SU-DHL-6 (cell line): ENCODE results near the gene BTBD9.

Source experiments
- H2AFZ ChIP-seq: fragments of 200-600 bp; sonication (generic); 2 replicates; pipeline ENCODE4 v1.6.1; 2014; ENCODE audit warnings: low read depth, mild to moderate bottlenecking, moderate library complexity, mixed read lengths, antibody characterized with exemption, low read length; ENCODE audit not compliant: severe bottlenecking
- H3F3A ChIP-seq: fragments of 200-600 bp; shearing (Covaris generic); 2 replicates; pipeline ENCODE4 v1.6.0; 2016; ENCODE audit warnings: antibody characterized with exemption, mild to moderate bottlenecking; ENCODE audit not compliant: insufficient read depth
- H3K27ac ChIP-seq: fragments of 200-600 bp; sonication (generic); 2 replicates; pipeline ENCODE4 v1.5.1; 2016; ENCODE audit warnings: low read depth, mild to moderate bottlenecking, low read length, moderate library complexity, mixed read lengths
- H3K27me3 ChIP-seq: fragments of 200-600 bp; sonication (generic), shearing (Covaris generic); 2 replicates; pipeline ENCODE4 v1.6.0; 2014; ENCODE audit warnings: mild to moderate bottlenecking, low read length
- H3K36me3 ChIP-seq: fragments of 200-600 bp; sonication (generic); 2 replicates; pipeline ENCODE4 v1.6.1; 2014; ENCODE audit warnings: mild to moderate bottlenecking, low read length, mixed read lengths
- H3K4me2 ChIP-seq: fragments of 300-600, 200-600 bp; shearing (Covaris generic), sonication (generic); 2 replicates; pipeline ENCODE4 v1.6.0; 2014; ENCODE audit warnings: low read length, low read depth, mild to moderate bottlenecking; ENCODE audit not compliant: poor library complexity, severe bottlenecking
- H3K4me3 ChIP-seq: fragments of 200-600 bp; sonication (generic); 2 replicates; pipeline ENCODE4 v1.5.1; 2014; ENCODE audit warnings: antibody characterized with exemption, low read length, mild to moderate bottlenecking, mixed read lengths; ENCODE audit not compliant: insufficient read depth, poor library complexity, severe bottlenecking
- H3K79me2 ChIP-seq: fragments of 200-600 bp; sonication (generic); 2 replicates; pipeline ENCODE4 v1.6.1; 2014; ENCODE audit warnings: mild to moderate bottlenecking, low read length, moderate library complexity; ENCODE audit not compliant: insufficient read depth
- H3K9ac ChIP-seq: fragments of 200-600 bp; sonication (generic); 2 replicates; pipeline ENCODE4 v1.7.0; 2014; ENCODE audit warnings: mild to moderate bottlenecking, low read length
- H3K9me2 ChIP-seq: fragments of 200-600 bp; sonication (generic); replicated peaks from 2 replicates; pipeline ENCODE4 v1.6.1; 2014; ENCODE audit warnings: low read length; ENCODE audit not compliant: insufficient read depth
- H3K9me3 ChIP-seq: fragments of 200-600 bp; sonication (generic); 2 replicates; pipeline ENCODE4 v1.6.1; 2014; ENCODE audit warnings: low read length, mixed read lengths; ENCODE audit not compliant: insufficient read depth
- H4K20me1 ChIP-seq: fragments of 200-600 bp; sonication (generic); 2 replicates; pipeline ENCODE4 v1.6.1; 2014; ENCODE audit warnings: low read depth, mild to moderate bottlenecking, antibody characterized with exemption, low read length, moderate library complexity, mixed read lengths
- CTCF ChIP-seq: fragments of 200-600 bp; sonication (generic); IDR thresholded peaks from one replicate; pipeline ENCODE4 v1.5.1; 2017; ENCODE audit warnings: antibody characterized with exemption, mild to moderate bottlenecking, low read length, moderate library complexity; ENCODE audit not compliant: insufficient read depth, poor library complexity, severe bottlenecking
- EZH2phosphoT487 ChIP-seq: fragments of 200-600 bp; sonication (generic), shearing (Covaris generic); conservative IDR thresholded peaks from 2 replicates; pipeline ENCODE4 v1.6.1; 2018; ENCODE audit warnings: mild to moderate bottlenecking, antibody characterized with exemption, low read length, moderate library complexity, mixed read lengths

Gene BTBD9

GRCh38 chr6:38498085-38498484 lies 141.6 kb downstream of the BTBD9 start:
- Histone ChIP-seq H3K36me3 (no peaks in the 10 kb centered on the region), H3K4me3 (no peak overlapping the region), H3K9me2 (no peaks in the 10 kb centered on the region), H3F3A (no peaks in the 10 kb centered on the region), H3K9ac (no peak overlapping the region), H3K79me2 (no peaks in the 10 kb centered on the region), H2AFZ (no peak overlapping the region), H3K27me3 (no peaks in the 10 kb centered on the region), H3K9me3 (no peaks in the 10 kb centered on the region), H4K20me1 (no peaks in the 10 kb centered on the region), H3K27ac (no peak overlapping the region), H3K4me2 (no peak overlapping the region)
- no peak for TF ChIP-seq EZH2phosphoT487
- TF ChIP-seq CTCF = no peak

GRCh38 chr6:38497546-38497945 lies 142.2 kb downstream of the BTBD9 start:
- Histone ChIP-seq H3K27me3 (no peaks in the 10 kb centered on the region), H3K27ac (no peak overlapping the region), H3K9ac (no peak overlapping the region), H3K36me3 (no peaks in the 10 kb centered on the region), H3K4me2 (no peak overlapping the region), H3F3A (no peaks in the 10 kb centered on the region), H3K79me2 (no peaks in the 10 kb centered on the region), H3K9me2 (no peaks in the 10 kb centered on the region), H3K9me3 (no peaks in the 10 kb centered on the region), H2AFZ (no peak overlapping the region), H3K4me3 (no peak overlapping the region), H4K20me1 (no peaks in the 10 kb centered on the region)
- TF ChIP-seq CTCF = no peak
- TF ChIP-seq EZH2phosphoT487 = no peak

- no peak overlapping the region for H3K9ac ChIP-seq
- no peak overlapping the region for H3K4me3 ChIP-seq
- no peaks in the 10 kb centered on the region for H3K36me3 ChIP-seq
- H3K4me2 ChIP-seq = no peak overlapping the region
- no peak for TF ChIP-seq EZH2phosphoT487
- no peak for TF ChIP-seq CTCF
- no peak overlapping the region for H3K27ac ChIP-seq
- no peaks in the 10 kb centered on the region for H3K9me3 ChIP-seq
- H3F3A ChIP-seq = no peaks in the 10 kb centered on the region
- no peaks in the 10 kb centered on the region for H4K20me1 ChIP-seq
- no peaks in the 10 kb centered on the region for H3K27me3 ChIP-seq
- no peaks in the 10 kb centered on the region for H3K9me2 ChIP-seq
- no peaks in the 10 kb centered on the region for H3K79me2 ChIP-seq
- no peak overlapping the region for H2AFZ ChIP-seq
Observed at GRCh38 chr6:38495922-38496635, 143.7 kb downstream of the BTBD9 start.
